Chondrocyte (in vitro differentiated cells): ENCODE measurements around the gene SUGCT. TPM values are rescaled to one million over a fixed set of nuclear protein-coding genes. Genes with fewer than 3 reads are reported as not detected.

Source experiments
- DNase-seq: peaks from one replicate; pipeline ENCODE4 v3.0.0; 2021; ENCODE audit warnings: mixed read lengths, low spot score
- H3K27ac Mint-ChIP-seq: one replicate; pipeline ENCODE4 v1.8.0; 2021; ENCODE audit warnings: mild to moderate bottlenecking, moderate library complexity, mixed read lengths; ENCODE audit not compliant: unreplicated experiment
- H3K27me3 Mint-ChIP-seq: 2 replicates; pipeline ENCODE4 v1.8.0; 2021; ENCODE audit warnings: low read depth, mixed read lengths
- H3K36me3 Mint-ChIP-seq: 2 replicates; pipeline ENCODE4 v1.8.0; 2021; ENCODE audit warnings: low read depth, mixed read lengths
- H3K4me1 Mint-ChIP-seq: 2 replicates; pipeline ENCODE4 v1.8.0; 2021; ENCODE audit warnings: low read depth, mild to moderate bottlenecking, mixed read lengths
- H3K4me3 Mint-ChIP-seq: one replicate; pipeline ENCODE4 v1.8.0; 2021; ENCODE audit warnings: mild to moderate bottlenecking, moderate library complexity, mixed read lengths; ENCODE audit not compliant: unreplicated experiment
- H3K9me3 Mint-ChIP-seq: 2 replicates; pipeline ENCODE4 v1.8.0; 2021; ENCODE audit warnings: low read depth, mixed read lengths
- total RNA-seq: library from RNA; stranded (reverse); gene quantifications from 3 replicates; pipeline ENCODE4 v1.2.1, GENCODE V29; 2021
- TF ChIP-seq, protein P1 (sequence below): fragments of 200-600 bp; sonication (generic); IDR thresholded peaks from 2 replicates; pipeline ENCODE4 v1.5.0; 2021; ENCODE audit warnings: antibody characterized with exemption, mild to moderate bottlenecking, moderate library complexity

Gene SUGCT
- total RNA-seq, 1 donor from 2014 or later: 34.4 TPM

DNA sequence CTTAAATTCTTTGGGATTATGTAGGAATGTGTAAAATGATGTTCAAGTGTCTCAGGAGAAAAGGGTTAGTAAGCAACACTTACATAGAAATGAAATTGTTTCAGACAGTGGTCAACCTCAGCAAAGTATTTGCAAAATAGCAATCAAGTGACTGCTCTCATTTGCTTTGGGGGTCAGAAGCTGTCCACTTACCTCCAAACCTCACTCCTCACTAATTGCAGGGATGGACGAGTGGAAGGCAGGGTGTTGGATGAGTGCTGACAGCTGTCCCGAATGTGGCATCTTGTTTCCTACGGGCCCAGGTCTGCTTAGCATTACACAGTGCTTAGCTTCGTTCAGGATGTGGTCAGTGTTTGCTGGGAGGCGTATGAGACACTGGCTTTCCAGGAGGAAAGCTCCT lies 437.0 kb downstream of the SUGCT start:
- H3K4me3 Mint-ChIP-seq: peak overlapping the region; percentile 40
- H3K27me3 Mint-ChIP-seq: no peaks in the 10 kb centered on the region
- H3K36me3 Mint-ChIP-seq: peaks cover 3% of the 10 kb centered on the region
- H3K27ac Mint-ChIP-seq: peak overlapping the region; percentile 93
- no peaks in the 10 kb centered on the region for H3K9me3 Mint-ChIP-seq
- TF ChIP-seq, protein P1, sequence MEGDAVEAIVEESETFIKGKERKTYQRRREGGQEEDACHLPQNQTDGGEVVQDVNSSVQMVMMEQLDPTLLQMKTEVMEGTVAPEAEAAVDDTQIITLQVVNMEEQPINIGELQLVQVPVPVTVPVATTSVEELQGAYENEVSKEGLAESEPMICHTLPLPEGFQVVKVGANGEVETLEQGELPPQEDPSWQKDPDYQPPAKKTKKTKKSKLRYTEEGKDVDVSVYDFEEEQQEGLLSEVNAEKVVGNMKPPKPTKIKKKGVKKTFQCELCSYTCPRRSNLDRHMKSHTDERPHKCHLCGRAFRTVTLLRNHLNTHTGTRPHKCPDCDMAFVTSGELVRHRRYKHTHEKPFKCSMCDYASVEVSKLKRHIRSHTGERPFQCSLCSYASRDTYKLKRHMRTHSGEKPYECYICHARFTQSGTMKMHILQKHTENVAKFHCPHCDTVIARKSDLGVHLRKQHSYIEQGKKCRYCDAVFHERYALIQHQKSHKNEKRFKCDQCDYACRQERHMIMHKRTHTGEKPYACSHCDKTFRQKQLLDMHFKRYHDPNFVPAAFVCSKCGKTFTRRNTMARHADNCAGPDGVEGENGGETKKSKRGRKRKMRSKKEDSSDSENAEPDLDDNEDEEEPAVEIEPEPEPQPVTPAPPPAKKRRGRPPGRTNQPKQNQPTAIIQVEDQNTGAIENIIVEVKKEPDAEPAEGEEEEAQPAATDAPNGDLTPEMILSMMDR: no peak
- H3K4me1 Mint-ChIP-seq: peaks cover 74% of the 10 kb centered on the region
- no peak for DNase-seq

DNA sequence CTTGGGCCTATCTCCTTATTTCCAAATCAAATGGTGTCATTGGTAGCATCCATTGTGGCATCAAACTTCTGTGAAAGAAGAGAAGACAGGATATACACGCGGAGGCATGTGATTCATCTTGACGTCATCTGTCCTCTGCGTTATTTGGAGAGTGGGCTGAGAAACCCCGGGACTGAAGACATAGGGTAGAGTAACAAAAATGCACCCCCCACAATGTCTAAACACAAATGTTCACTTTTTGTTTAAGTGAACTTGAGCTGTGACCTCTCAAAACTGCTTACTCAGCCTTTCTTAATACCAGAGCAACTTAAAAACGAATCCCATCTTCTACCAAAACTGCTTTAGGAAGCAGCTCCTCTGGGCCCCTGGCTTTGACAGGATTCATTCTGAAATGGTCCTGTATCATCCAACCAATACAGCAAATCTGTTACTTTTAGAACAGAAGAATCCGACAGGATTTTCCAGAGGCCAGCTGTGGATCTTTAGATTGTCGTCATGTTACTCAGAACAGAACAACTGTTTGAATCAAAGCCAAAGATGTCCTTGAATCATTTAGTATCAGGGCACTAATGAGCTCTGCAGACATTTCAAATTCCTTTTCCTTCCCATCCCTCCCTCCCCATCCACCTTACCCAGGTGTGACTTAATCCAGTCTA lies 438.1 kb downstream of the SUGCT start:
- DNase-seq: no peak
- H3K27ac Mint-ChIP-seq: peak overlapping the region; percentile 93
- peaks cover 10% of the 10 kb centered on the region for H3K9me3 Mint-ChIP-seq
- no peaks in the 10 kb centered on the region for H3K27me3 Mint-ChIP-seq
- peaks cover 62% of the 10 kb centered on the region for H3K4me1 Mint-ChIP-seq
- peaks cover 8% of the 10 kb centered on the region for H3K36me3 Mint-ChIP-seq
- TF ChIP-seq, protein P1: no peak
- H3K4me3 Mint-ChIP-seq: no peak overlapping the region

DNA sequence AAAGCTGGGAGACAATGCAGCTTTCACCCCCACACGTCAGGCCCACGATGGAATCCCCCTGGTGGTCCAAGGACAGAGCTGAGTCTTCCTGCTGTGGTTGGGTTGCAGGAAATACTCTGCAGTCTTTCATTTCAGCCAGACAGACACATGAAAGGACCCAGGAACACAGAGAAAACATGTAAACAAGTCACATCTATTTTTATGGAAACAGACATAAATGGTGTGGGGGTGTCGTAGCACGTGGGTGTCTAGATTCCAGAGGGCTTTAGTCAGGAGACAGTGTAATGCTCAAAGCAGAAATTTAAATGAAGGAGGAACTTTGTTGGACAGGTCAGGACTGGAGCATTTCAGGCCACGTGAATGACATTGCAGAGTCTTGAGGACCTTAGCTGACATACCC lies 444.6 kb downstream of the SUGCT start:
- no peak for DNase-seq
- H3K9me3 Mint-ChIP-seq: peaks cover 18% of the 10 kb centered on the region

DNA sequence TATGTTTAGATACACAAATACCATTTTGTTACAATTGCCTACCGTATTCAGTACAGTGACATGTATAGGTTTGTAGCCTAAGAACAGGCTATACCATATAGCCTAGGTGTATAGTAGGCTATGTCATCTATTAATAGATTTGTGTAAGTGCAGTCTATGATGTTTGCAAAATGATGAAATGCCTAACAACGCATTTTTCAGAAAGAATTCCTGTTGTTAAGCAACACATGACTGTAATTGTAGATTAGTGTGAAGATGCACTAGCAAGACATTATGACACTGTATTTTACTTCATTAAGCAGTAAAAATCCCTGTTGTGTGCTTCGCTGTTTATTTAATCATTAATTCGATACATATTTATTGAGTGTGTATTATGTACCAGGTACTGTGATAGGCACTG lies 446.0 kb downstream of the SUGCT start:
- Mint-ChIP-seq H3K27ac (no peak overlapping the region), H3K9me3 (peaks cover 18% of the 10 kb centered on the region), H3K27me3 (no peaks in the 10 kb centered on the region), H3K4me1 (peaks cover 42% of the 10 kb centered on the region), H3K36me3 (peaks cover 8% of the 10 kb centered on the region), H3K4me3 (no peak overlapping the region)
- TF ChIP-seq, protein P1: no peak
- no peak for DNase-seq

More for the DNA sequence above, 444.6 kb downstream of the SUGCT start:
- Mint-ChIP-seq H3K36me3 (peaks cover 8% of the 10 kb centered on the region), H3K4me1 (peaks cover 33% of the 10 kb centered on the region), H3K27me3 (no peaks in the 10 kb centered on the region), H3K27ac (peak overlapping the region; percentile 46), H3K4me3 (no peak overlapping the region)
- TF ChIP-seq, protein P1: no peak

DNA sequence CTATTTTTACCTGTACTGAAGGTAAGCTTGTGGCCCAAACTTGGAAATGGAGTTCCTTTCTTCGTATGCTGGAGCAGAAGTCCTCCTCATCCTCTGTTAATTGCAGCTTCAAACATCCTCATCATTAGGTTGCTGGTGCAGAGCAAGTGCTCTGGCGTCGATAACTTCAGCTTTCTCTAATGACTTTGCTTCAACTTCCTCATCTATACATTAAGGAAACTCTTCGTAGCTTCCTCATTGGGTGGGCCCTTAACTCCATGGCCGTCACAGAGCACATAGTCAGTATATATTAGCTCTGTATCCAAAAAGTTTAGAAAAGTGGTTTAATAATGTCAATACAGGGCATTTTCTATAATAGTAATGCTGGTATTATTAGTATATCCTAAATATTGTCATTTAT lies 447.7 kb downstream of the SUGCT start:
- H3K9me3 Mint-ChIP-seq: peaks cover 15% of the 10 kb centered on the region
- DNase-seq: no peak
- no peak overlapping the region for H3K27ac Mint-ChIP-seq
- peaks cover 4% of the 10 kb centered on the region for H3K36me3 Mint-ChIP-seq
- peaks cover 49% of the 10 kb centered on the region for H3K4me1 Mint-ChIP-seq
- TF ChIP-seq, protein P1: no peak
- H3K27me3 Mint-ChIP-seq: no peaks in the 10 kb centered on the region
- no peak overlapping the region for H3K4me3 Mint-ChIP-seq
